GM18951 (cell line): ENCODE data around the gene VAPA.
"Not testable (repeated sequence)": the region's sequence is repeated elsewhere in the genome, so short reads cannot be mapped to it uniquely, and the experiment has no call there.

Experiments
- POLR2A ChIP-seq: IDR thresholded peaks from 4 replicates; pipeline ENCODE4 v1.6.1; 2011; ENCODE audit warnings: mild to moderate bottlenecking; ENCODE audit not compliant: insufficient read length, insufficient read depth; ENCODE audit errors: extremely low read depth
- in situ Hi-C: fragments of 300-500 bp; cut with MboI; formaldehyde crosslinking; loops from one replicate; pipeline ENCODE4 v1.12.0; 2022; ENCODE audit warnings: low sequenced_read_pairs, mixed read lengths, inconsistent platforms; ENCODE audit not compliant: unreplicated experiment

The VAPA gene

GRCh38 chr18:9897129-9897528, 16.7 kb upstream of the VAPA start:
- no peak for TF ChIP-seq POLR2A

DNA sequence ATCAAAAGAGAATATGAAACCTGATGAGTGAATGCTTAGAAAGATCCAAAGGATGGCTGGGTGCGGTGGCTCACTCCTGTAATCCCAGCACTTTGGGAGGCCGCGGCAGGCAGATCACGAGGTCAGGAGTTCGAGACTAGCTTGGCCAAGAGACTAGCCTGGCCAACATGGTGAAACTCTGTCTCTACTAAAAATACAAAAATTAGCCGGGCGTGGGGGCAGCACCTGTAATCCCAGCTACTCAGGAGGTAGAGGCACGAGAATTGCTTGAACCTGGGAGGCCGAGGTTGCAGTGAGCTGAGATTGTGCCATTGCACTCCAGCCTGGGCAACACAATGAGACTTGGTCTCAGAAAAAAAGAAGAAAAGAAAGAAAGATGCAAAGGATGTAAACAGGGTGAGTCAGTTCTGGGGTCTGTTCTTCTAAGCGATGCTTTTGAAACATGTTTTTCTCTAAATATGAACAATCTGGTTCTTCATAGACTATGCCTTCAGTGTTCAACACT, 16.0 kb upstream of the VAPA start:
- in situ Hi-C loops = not testable (repeated sequence)

More at GRCh38 chr18:9897129-9897528, 16.7 kb upstream of the VAPA start:
- in situ Hi-C loops = no loop called here

DNA sequence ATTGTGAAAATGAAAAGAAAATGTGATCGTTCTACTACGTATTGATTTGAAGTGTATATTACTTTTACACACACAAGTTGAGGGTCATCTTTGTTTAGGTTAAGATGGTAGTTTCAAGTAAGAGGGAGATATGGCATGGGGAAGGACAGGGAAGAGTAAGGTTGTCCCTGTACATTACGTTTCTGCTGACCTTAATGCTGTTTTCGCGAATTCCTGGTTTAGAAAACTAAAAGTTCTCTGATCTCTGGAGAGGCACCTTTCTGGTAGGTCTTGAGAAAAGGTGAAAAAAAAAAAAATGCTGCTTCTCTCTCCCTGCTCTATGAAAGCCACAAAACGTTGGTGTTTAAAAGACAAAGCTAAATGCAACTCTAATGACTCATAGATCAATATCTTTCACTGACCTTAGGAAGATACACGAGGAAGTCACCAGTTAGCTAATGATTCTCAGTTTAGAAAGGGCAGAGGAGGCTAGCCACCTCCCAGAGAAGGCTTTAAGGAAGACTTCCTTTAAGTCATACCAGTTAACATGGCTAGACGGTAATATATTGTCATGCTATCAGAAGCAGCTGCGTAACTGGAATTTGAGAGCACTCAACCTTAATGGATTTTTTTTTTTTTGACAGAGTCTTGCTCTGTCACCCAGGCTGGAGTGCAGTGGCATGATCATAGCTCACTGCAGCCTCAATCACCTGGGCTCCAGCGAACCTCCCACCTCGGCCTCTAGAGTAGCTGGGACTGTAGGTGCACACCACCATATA, 14.8 kb upstream of the VAPA start:
- in situ Hi-C loops = no loop called here
- TF ChIP-seq POLR2A = no peak

GRCh38 chr18:9899550-9899930, 14.3 kb upstream of the VAPA start:
- in situ Hi-C loops = not testable (repeated sequence)

- TF ChIP-seq POLR2A = no peak
- in situ Hi-C loops = no loop called here
Measured at GRCh38 chr18:9900699-9901098, 13.1 kb upstream of the VAPA start.

DNA sequence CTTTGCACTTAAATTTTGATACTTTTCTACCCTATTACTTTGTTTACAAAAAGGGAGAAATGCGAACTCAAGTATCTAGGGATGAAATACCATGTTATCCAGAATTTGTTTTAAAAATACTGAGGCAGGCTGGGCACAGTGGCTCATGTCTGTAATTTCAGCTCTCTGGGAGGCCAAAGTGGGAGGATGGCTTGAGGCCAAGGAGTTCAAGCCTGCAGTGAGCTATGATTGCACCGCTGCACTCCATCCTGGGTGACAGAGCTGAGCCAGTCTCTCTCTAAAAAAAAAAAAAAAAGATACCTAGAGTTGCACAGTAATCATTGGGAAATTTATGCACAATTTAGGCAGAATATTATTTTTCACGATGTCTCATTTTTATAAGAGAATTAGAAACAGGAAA, 12.4 kb upstream of the VAPA start:
- in situ Hi-C loops = no loop called here
- no peak for TF ChIP-seq POLR2A

DNA sequence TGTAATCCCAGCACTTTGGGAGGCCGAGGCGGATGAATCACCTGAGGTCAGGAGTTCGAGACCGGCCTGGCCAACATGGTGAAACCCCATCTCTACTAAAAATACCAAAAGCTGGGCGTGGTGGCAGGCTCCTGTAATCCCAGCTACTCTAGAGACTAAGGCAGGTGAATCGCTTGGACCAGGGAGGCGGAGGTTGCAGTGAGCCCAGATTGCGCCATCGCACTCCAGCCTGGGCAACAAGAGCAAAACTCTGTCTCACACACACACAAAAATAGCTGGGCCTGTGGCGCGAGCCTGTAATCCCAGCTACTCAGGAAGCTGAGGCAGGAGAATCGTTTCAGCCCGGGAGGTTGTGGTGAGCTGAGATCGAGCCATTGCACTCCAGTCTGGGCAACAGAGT, 11.6 kb upstream of the VAPA start:
- in situ Hi-C loops = not testable (repeated sequence)

- no peak for TF ChIP-seq POLR2A
- in situ Hi-C loops = no loop called here
Measured at GRCh38 chr18:9902832-9903231, 11.0 kb upstream of the VAPA start.

- in situ Hi-C loops = no loop called here
- no peak for TF ChIP-seq POLR2A
Measured at GRCh38 chr18:9905401-9905922, 8.4 kb upstream of the VAPA start.

GRCh38 chr18:9906481-9906880, 7.3 kb upstream of the VAPA start:
- in situ Hi-C loops = no loop called here

DNA sequence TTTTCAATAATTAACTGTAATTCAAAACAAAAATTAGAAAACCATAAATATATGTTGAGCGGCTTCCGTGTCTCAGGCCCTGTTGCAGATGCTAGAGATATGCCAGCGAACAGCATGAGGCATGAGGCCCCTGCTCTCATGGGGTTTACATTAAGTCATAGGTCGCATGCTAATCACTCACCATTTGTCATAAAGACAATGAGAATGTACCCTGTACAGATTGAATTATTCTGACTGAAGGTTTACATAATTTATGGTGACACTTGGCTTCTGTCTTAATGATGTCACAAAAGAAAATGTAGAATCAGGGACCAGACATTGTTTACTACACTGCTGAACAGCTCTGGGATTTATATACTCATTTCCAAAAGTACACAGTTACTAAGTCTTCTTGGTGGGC, 5.9 kb upstream of the VAPA start:
- in situ Hi-C loops = no loop called here
- no peak for TF ChIP-seq POLR2A

More at GRCh38 chr18:9906481-9906880, 7.3 kb upstream of the VAPA start:
- TF ChIP-seq POLR2A = no peak

GRCh38 chr18:9910071-9910470, 3.7 kb upstream of the VAPA start:
- TF ChIP-seq POLR2A = no peak
- in situ Hi-C loops = no loop called here

DNA sequence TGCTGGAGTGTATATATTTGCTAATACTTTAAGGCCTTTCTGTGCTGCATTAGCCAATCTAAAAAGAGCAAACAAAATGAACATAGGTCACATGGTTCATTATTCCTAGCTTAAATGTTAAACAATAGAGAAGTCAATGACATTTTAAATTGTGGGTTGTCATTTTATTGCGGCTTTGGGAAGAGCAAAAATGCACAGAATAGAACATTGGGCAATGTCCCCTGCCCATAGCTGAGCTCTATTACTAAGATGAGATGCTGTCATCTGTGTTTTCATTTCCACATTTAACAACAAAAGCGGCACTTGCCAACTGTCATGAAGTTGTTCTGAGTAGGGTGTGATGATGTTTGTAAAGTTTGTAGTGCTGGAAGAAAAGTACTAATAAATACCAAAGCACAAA, 3.2 kb upstream of the VAPA start:
- in situ Hi-C loops = no loop called here
- no peak for TF ChIP-seq POLR2A

GRCh38 chr18:9911226-9911625, 2.6 kb upstream of the VAPA start:
- TF ChIP-seq POLR2A = no peak
- in situ Hi-C loops = no loop called here

- in situ Hi-C loops = not testable (repeated sequence)
Measured at GRCh38 chr18:9912285-9912684, 1.5 kb upstream of the VAPA start.
